Skeletal muscle satellite cell (primary cell): Measurements from ENCODE around the gene MAD1L1.
"Not testable (repeated sequence)": the region's sequence is repeated elsewhere in the genome, so short reads cannot be mapped to it uniquely, and the experiment has no call there.

Experiments
- H3K27me3 ChIP-seq: 2 replicates; pipeline ENCODE4 v1.7.0; 2013; ENCODE audit warnings: low read length; ENCODE audit not compliant: control insufficient read depth, insufficient read depth
- H3K36me3 ChIP-seq: 2 replicates; pipeline ENCODE4 v1.7.0; 2013; ENCODE audit warnings: mild to moderate bottlenecking, control low read depth, low read length; ENCODE audit not compliant: insufficient read depth
- H3K4me1 ChIP-seq: 2 replicates; pipeline ENCODE4 v1.7.0; 2013; ENCODE audit warnings: low read length; ENCODE audit not compliant: control insufficient read depth, insufficient read depth
- H3K4me2 ChIP-seq: 2 replicates; pipeline ENCODE4 v1.7.0; 2013; ENCODE audit warnings: mild to moderate bottlenecking, low read length
- H3K4me3 ChIP-seq: 2 replicates; pipeline ENCODE4 v1.7.0; 2013; ENCODE audit warnings: low read length
- H3K9ac ChIP-seq: 2 replicates; pipeline ENCODE4 v1.7.0; 2013; ENCODE audit warnings: mild to moderate bottlenecking, low read depth, low read length, moderate library complexity
- H3K9me3 ChIP-seq: replicated peaks from 2 replicates; pipeline ENCODE4 v1.7.0; 2013; ENCODE audit warnings: mild to moderate bottlenecking, control low read depth, low read length

The MAD1L1 gene

DNA sequence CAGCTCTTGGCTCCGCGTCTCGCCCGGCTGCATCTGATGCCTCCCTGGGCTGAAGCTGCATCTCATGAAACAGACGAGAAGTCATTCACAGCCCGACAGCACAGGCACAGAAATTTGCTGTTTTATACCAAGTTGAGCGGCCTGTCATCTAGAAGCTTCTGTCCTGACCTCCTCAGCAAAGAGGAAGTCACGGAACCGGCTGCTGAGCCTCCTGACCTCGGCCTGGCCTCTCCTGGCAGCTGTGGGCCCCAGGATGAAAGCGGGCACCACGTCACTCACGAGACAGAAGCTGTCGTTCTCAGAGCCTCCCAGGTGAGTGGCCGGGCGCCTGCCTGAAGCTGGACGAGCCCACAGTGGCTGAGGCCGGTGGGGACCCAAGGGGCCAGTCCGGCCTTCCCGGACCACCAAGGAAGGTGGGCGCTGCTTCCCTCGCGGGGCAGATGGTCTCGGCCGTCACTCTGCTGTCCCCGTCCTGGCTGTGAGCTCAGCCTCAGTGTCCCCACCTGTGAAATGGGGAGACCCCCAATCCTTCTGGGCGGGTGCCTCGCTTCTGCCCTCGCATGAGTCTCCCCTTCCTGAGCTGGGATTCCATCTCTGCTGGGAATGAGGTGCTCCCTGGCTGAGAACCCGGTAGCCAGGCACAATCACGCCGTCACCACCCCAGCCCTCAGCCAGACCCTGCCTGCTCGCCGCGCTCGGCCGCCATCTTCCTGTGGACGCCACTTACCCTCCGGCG, 391.3 kb downstream of the MAD1L1 start:
- H3K4me2 ChIP-seq, H3K36me3 ChIP-seq, H3K4me1 ChIP-seq, H3K9ac ChIP-seq, H3K9me3 ChIP-seq, H3K27me3 ChIP-seq, H3K4me3 ChIP-seq: not testable (repeated sequence)

DNA sequence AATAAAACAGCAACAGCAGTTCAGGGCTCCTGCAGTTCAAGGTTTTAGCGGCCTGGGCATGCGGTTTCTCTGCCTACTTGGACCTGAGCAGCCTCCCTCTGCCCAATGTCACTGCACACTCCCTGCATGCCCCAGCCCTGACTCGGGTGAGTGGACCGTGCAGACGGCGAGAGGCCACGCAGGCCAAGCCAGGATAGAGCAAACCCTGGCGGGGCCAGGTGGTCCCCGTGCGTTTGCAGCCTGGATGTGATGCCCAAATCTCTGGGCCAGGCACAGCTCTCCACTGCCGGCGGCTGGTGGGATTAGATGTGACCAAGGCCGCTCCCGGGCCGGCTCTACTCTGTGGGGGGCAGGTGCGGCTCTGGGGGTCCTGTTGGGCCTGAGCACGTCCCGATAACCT, 392.0 kb downstream of the MAD1L1 start:
- H3K4me1 ChIP-seq, H3K9ac ChIP-seq, H3K27me3 ChIP-seq, H3K4me3 ChIP-seq, H3K4me2 ChIP-seq, H3K9me3 ChIP-seq, H3K36me3 ChIP-seq: not testable (repeated sequence)

DNA sequence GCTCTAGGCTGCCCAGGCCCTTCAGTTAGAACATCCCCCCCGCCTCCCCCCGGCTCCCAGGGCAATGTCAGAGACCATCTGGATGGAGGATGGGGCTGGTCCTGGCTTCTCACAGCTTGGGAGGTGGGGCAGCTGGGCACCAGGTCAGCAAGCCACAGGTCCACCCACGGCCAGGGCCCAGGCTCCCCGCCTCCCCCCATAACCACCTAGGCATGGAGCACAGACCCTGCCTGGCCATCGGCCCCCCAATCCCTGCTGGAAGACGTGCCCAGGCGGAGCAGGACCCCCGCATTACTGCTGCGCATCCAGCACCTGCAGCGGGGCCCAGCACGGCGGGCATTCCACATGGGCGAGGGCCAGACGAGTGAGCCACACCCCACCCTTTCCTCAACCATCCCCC, 393.0 kb downstream of the MAD1L1 start:
- H3K4me1 ChIP-seq = no peaks in the 10 kb centered on the region
- no peaks in the 10 kb centered on the region for H3K9me3 ChIP-seq
- no peak overlapping the region for H3K4me3 ChIP-seq
- no peaks in the 10 kb centered on the region for H3K27me3 ChIP-seq
- no peak overlapping the region for H3K9ac ChIP-seq
- no peak overlapping the region for H3K4me2 ChIP-seq
- no peaks in the 10 kb centered on the region for H3K36me3 ChIP-seq

DNA sequence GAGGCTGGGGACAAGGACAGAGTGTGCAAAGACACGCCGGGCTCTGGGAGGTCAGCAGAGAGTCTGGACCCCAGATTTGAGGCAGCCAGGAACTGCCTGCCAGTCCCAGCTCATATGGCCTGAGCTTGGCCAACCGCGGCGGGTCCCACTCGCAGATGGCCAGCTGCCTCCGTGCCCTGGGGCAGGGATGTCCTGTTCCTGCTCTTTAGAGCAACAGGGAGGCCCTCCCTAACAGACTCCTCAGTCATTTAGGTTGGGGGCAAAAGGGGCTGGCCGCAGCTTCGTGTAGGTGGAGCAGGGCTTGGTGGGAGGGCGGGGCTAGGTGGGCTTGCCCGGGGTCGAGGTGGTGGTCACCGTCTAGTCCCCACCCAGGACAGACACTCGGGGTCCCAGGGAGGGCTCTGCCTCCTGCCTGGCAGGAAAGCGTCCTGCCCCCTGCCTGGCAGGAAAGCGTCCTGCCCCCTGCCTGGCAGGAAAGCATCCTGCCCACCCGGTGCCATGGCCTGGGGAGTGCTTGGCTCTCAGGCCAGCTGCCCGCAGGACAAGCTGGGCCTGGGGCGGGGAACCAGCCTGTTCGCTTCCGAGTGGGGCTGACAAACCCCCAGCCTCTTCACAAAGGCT, 393.7 kb downstream of the MAD1L1 start:
- H3K4me2 ChIP-seq, H3K9me3 ChIP-seq, H3K4me1 ChIP-seq, H3K9ac ChIP-seq, H3K4me3 ChIP-seq, H3K36me3 ChIP-seq, H3K27me3 ChIP-seq: not testable (repeated sequence)

DNA sequence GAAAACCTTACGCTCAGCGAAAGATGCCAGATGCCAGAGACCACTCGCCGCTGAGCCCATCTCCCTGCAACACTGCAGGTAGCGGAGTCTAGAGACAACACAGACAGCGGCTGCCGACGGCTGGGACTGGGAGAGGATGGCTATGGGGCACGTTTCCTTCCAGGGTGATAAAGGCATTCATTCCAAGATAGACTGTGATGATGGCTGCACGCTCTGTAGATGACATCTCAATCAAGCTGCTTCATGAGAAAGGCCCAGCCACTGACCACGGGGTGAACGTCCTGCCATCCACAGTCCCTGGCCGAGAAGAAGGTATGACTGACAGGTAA, 394.2 kb downstream of the MAD1L1 start:
- not testable (repeated sequence) for H3K27me3 ChIP-seq, H3K9me3 ChIP-seq, H3K4me1 ChIP-seq, H3K9ac ChIP-seq, H3K36me3 ChIP-seq, H3K4me3 ChIP-seq, H3K4me2 ChIP-seq

DNA sequence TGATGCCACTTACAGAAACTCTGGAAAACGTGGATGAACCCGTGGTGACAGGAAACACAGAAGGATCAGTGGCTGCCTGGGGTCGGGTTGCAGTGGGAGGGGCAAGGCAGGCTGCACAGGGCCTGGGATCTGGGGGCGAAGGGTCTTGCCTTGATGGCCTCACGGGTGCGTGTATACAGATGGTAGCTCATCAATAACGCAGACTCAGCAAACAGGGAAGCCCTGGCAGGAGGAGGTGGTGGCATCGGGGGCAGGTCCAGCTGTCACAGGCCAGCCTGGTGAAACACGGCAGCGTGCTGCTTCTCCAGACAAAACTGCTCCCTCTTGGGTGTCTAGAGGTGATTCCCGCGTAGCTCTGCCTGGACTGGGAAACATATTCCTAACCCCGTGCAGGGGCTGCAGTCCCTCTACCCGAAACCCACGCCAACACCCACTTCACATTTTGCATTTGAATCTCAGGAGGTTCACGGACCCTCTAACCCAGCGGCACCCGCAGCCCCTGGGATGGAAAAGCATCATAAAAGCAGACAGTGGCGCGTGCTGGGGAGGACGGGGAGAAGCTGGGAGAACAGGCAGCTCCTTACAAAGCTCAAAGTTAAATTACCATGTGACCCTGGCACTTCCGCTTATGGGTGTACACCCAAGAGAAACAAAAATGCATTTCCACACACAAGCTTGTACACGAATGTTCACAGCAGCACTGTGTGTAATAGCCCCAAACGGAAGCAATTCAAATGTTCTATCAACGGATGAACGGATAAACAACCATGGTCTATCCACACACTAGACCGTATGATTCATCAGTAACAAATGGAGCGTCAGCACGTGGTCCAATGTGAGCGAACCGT, 394.8 kb downstream of the MAD1L1 start:
- H3K4me1 ChIP-seq, H3K9ac ChIP-seq, H3K36me3 ChIP-seq, H3K4me2 ChIP-seq, H3K9me3 ChIP-seq, H3K4me3 ChIP-seq, H3K27me3 ChIP-seq: not testable (repeated sequence)

DNA sequence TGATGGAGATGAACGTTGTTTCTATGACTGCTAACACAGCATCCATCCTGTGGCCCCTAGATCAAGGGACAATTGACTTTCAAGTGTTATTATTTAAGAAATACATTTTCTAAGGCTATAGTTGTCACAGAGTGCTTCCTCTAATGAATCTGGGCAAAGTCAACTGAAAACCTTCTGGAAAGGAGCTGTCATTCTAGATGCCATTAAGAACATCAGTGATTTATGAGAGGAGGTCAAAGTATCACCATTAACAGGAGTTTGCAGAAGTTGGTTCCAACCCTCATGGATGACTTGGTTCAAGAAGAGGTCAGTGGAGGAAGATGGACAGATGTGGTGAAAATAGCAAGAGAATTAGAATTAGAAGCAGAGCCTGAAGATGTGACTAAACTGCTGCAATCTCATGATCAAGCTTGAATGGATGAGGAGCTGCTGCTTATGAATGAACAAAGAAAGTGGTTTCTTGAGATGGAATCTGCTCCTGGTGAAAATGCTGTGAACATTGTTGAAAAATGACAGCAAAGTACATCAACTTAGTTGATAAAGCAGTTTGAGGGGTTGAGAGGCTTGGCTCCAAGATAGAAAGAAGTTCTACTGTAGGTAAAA, 400.7 kb downstream of the MAD1L1 start:
- not testable (repeated sequence) for H3K27me3 ChIP-seq, H3K4me3 ChIP-seq, H3K36me3 ChIP-seq, H3K4me2 ChIP-seq, H3K9me3 ChIP-seq, H3K4me1 ChIP-seq, H3K9ac ChIP-seq

DNA sequence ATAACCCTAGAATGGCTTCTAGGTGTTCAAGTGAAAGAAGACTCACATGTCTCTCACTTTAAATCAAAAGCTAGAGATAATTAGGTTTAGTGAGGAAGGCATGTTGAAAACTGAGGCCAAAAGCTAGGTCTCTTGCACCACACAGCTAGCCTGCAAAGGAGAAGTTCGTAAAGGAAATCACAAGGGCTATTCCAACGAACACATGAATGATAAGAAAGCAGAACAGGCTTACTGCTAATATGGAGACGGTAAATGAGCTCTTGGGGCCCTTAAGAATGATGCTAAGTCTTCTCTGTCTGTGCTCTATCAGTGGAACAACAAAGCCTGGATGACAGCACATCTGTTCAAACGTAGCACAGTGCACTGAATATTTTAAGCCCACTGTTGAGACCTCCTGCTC, 401.3 kb downstream of the MAD1L1 start:
- H3K4me3 ChIP-seq, H3K27me3 ChIP-seq, H3K4me2 ChIP-seq, H3K4me1 ChIP-seq, H3K9me3 ChIP-seq, H3K36me3 ChIP-seq, H3K9ac ChIP-seq: not testable (repeated sequence)

DNA sequence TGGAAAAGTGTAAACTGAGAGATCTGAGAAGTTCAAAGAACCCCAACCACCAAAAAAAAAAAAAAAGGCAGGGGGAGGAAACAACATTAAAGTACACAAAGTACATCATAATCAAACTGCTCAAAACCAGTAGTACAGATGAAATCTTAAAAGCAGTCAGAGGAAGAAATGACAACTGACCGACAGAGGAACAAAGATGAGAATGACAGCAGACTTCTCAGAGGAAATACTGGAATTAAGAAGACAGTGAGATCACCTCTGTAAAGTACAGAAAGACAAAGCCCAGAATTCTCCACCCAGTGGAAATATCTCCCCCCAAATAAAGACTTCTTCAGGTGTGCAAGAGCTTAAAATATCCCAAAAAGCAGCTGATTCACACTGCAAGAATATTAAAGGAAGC, 403.1 kb downstream of the MAD1L1 start:
- H3K9me3 ChIP-seq, H3K4me2 ChIP-seq, H3K4me3 ChIP-seq, H3K27me3 ChIP-seq, H3K36me3 ChIP-seq, H3K4me1 ChIP-seq, H3K9ac ChIP-seq: not testable (repeated sequence)

DNA sequence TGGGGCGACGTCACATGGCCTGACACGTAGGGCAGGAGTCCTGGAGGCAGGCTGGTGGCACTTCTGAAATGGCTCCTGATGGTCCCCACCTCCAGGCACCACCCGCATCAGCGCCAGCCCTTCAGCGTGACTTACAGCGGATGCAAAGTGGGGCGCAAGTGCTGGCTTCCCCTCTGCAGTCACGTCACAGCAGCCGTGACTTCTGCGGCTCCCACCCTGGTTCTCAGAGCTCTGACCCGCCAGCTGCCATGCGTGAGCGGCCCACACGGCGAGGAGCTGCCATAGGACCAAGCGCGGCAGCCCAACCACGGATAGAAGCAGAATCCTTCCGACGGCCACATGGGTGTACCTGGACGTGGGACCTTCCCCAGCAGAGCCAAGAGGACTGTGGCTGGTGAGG, 403.6 kb downstream of the MAD1L1 start:
- Histone ChIP-seq H3K4me2 (no peak overlapping the region), H3K9me3 (no peaks in the 10 kb centered on the region), H3K9ac (no peak overlapping the region), H3K4me1 (no peaks in the 10 kb centered on the region), H3K4me3 (no peak overlapping the region), H3K36me3 (no peaks in the 10 kb centered on the region), H3K27me3 (no peaks in the 10 kb centered on the region)

DNA sequence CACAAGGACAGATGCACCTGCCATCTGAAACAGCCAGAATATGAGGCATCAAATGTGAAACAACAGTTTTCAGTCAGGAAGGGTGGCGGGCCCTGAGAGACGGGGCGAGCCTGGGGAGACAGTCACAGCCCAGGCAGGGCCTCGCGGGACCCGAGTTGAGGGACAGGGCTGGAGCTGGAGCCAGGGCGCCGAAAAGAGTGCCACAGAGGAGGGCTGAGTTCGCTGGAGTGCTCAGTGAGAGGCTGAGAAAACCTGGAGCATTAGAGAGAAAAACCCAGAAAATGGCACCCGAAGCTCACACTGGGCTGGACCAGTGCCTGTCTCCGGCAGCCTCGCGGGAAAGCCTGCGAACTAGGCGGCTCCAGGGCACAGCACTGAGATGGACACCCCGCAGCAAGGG, 404.6 kb downstream of the MAD1L1 start:
- H3K9ac ChIP-seq, H3K4me1 ChIP-seq, H3K27me3 ChIP-seq, H3K4me2 ChIP-seq, H3K4me3 ChIP-seq, H3K36me3 ChIP-seq, H3K9me3 ChIP-seq: not testable (repeated sequence)
